AG09309 (cell line): ENCODE data around the gene RSPH9.

ENCODE experiments used
- DNase-seq: peaks from one replicate; pipeline ENCODE4 v3.0.0-alpha.2; 2010; ENCODE audit warnings: low read depth
- H3K4me3 ChIP-seq: 2 replicates; pipeline ENCODE4 v1.5.1; 2011; ENCODE audit warnings: mild to moderate bottlenecking, low read depth, low read length, moderate library complexity; ENCODE audit not compliant: control insufficient read depth
- CTCF ChIP-seq: IDR thresholded peaks from 2 replicates; pipeline ENCODE4 v1.5.1; 2011; ENCODE audit warnings: mild to moderate bottlenecking, low read depth, low read length, inconsistent platforms; ENCODE audit not compliant: insufficient read depth, control insufficient read depth; ENCODE audit errors: missing control alignments

RSPH9 gene

DNA sequence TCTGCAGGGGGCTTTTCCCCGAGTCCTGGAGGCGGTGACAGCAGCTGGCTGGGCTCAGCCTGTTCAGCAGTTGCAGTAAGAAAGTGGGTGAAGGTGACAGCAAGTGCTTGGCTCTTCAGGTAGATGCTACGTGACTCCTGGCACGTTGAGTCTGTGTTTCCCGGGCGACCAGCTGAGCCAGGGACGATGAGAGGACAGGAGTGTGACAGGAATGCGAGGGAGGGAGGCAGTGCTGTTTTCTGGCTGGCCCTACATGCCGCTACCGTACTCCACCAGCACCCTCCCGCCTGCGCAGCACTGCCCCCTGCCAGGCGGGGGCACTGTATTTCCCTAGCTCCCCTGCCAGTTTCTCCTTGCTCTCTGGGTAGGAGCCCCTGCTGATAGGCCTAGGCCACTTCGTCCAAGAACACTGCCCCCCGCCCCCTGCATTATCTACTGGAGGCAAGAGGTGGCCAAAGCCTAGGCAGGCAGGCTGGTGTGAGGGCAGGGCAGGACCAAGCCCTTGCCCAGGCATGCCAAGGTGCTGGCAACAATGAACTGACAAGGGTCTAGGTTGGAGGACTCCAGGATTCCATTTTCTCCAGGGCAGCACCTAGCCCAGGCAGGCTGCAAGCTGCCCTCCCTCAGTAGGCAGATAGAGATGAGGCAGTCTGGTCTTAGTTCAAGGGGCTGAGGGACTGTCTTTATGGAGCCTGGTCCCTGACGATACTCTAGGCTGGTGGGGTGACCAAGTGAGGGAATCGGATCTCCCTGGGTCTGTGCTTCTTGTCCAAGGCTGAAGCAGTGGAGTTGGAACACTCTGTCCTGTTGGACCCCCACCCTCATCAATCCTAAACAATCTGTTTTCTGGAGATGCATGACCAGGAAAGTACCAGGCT is 23.6 kb downstream of the RSPH9 start:
- peak; percentile 63 for TF ChIP-seq CTCF
- no peak for DNase-seq
- H3K4me3 ChIP-seq = no peak overlapping the region

- DNase-seq = no peak
- TF ChIP-seq CTCF = no peak
- no peak overlapping the region for H3K4me3 ChIP-seq
These were observed 24.4 kb downstream of the RSPH9 start for GRCh38 chr6:43669050-43669921.

GRCh38 chr6:43669922-43670622 is 25.2 kb downstream of the RSPH9 start:
- TF ChIP-seq CTCF = no peak
- no peak for DNase-seq
- H3K4me3 ChIP-seq = no peak overlapping the region

DNA sequence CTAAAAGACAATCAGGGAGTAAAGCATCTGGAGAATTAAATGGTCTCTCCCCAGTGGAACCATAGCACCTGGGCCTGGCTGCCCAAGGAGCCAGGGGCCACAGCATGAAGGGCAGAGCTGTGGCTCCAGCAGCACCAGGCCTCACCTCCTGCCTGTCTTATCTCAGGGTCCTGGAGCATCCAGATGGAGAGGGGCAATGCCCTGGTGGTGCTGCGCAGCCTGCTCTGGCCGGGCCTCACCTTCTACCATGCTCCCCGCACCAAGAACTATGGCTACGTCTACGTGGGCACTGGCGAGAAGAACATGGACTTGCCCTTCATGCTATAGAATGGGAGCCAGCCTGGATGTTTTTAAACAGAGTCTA is 25.8 kb downstream of the RSPH9 start:
- TF ChIP-seq CTCF = no peak
- no peak overlapping the region for H3K4me3 ChIP-seq
- DNase-seq = no peak

DNA sequence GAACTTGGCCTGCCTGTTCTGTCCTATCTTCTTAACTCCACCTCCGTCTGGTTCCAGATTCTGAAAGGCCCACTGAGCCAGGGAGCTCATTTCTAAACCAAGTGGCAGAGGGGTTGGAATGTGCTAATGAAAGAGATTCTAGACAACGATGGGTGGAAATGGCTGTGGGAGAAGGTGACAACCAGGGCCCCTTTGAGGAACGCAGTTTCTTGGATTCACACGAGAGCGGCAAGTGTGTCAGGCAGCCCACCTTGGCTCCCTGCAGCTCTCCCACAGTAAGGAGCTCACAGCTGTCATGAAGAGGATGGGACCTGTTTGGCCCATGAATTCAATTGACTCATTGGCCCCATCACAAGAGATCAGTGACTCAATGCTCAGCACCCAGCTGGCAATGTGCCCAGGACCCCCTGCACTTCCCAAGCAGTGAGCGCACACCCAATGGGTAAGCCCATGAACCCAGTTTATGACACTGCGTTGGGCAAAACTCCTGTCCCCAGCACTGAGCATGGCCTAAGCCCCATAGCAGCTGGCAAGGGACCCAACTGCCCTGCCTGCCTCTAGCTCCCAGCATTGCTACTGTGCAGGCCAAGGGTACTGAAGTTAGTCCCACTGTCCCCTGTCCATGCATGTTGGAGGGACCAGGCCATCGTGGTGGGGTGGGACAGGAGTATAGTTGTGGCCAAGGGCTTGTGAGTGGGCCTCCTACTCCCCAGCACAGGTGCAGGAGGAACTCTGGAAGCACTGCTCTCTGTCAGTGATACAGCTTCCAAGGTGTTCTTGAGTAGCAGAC is 26.4 kb downstream of the RSPH9 start:
- DNase-seq = no peak
- H3K4me3 ChIP-seq = no peak overlapping the region
- no peak for TF ChIP-seq CTCF
